Choroid plexus epithelial cell (primary cell): ENCODE measurements around the gene UBL4B.

ENCODE experiments used
- DNase-seq: peaks from one replicate; pipeline ENCODE4 v3.0.0-alpha.2; 2010; ENCODE audit warnings: low read depth
- H3K4me3 ChIP-seq: 2 replicates; pipeline ENCODE4 v1.5.1; 2011; ENCODE audit warnings: low read depth, mild to moderate bottlenecking, control low read depth, low read length, moderate library complexity
- CTCF ChIP-seq: conservative IDR thresholded peaks from 2 replicates; pipeline ENCODE4 v1.5.1; 2011; ENCODE audit warnings: low read depth, mild to moderate bottlenecking, control low read depth, inconsistent platforms, low read length, moderate library complexity

Gene UBL4B

GRCh38 chr1:110130113-110130591, 17.9 kb downstream of the UBL4B start:
- peak; percentile 35 for TF ChIP-seq CTCF
- no peak overlapping the region for H3K4me3 ChIP-seq
- DNase-seq, result peak; percentile 31

GRCh38 chr1:110130989-110131388, 18.7 kb downstream of the UBL4B start:
- DNase-seq, result no peak
- no peak overlapping the region for H3K4me3 ChIP-seq
- no peak for TF ChIP-seq CTCF

GRCh38 chr1:110132682-110133081, 20.4 kb downstream of the UBL4B start:
- DNase-seq, result no peak
- TF ChIP-seq CTCF, result no peak
- no peak overlapping the region for H3K4me3 ChIP-seq

- no peak overlapping the region for H3K4me3 ChIP-seq
- no peak for TF ChIP-seq CTCF
- DNase-seq, result no peak
These were observed 21.2 kb downstream of the UBL4B start for GRCh38 chr1:110133436-110133835.

GRCh38 chr1:110134050-110134595, 21.9 kb downstream of the UBL4B start:
- DNase-seq, result no peak
- H3K4me3 ChIP-seq, result no peak overlapping the region
- TF ChIP-seq CTCF, result no peak

- no peak overlapping the region for H3K4me3 ChIP-seq
- no peak for DNase-seq
- TF ChIP-seq CTCF, result no peak
These were observed 23.0 kb downstream of the UBL4B start for GRCh38 chr1:110135246-110135645.

GRCh38 chr1:110135666-110136065, 23.4 kb downstream of the UBL4B start:
- no peak for TF ChIP-seq CTCF
- H3K4me3 ChIP-seq, result no peak overlapping the region
- no peak for DNase-seq
